CD4-positive, alpha-beta T cell treated with Interleukin-10 for 1 hour (primary cell): Measurements from ENCODE around the gene FXYD6.
"Not testable (repeated sequence)": the region's sequence is repeated elsewhere in the genome, so short reads cannot be mapped to it uniquely, and the experiment has no call there.

Experiments
- DNase-seq: peaks from one replicate; pipeline ENCODE4 v3.0.0-alpha.2; 2020

FXYD6 gene

DNA sequence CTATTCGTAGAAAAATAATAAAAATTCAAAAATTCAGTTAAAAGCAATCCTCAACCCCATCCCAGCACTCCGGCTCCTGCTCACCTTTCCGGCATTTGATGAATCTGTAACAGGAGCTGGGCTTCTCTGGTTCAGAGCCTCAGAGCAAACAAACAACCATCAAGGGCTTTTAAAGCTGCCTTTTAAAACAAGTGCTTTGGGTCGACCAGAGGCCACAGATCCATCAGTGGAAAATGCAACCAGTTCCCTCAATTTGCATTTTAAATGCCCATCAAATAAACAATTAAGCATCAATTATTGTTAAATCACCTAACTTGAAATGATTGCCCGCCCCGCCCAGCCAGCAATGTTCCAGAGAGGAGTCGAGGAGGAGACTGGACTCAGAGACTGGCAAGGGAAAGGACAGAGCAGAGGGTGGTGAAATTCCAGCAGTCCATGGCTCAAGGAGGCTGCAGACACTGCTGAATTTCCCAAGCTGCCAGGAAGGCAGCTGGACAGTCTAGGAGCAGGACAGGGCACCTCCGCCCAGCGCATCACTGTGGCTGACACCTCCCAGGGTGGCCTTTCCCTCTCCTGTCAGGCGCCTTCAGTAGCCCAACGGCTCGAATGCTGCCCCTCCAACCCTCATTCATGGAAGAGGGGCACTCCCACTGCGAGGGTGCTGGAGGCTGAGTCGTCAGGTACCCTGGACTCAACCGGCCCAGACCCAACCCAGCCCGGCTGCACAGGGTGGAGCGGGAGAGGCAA, 7.5 kb downstream of the FXYD6 start:
- no peak for DNase-seq

DNA sequence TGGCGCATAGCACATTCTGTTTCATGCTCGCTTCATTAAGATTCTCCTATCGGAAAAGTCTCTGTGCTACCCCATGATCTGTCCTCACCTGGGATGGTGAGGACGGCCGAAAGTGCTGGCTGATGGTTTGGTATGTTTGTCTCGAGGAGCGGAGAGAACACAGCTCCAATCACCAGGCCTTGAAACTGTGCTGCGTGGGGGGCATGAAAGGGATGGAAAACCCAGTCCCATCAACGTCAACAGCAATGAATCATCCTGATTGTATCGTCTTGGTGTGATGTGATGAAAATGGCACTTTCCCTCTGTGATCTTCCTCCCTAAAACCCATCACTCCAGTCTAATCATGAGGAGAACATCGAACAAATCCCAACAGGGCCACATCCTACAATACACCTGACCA, 8.4 kb downstream of the FXYD6 start:
- no peak for DNase-seq

DNA sequence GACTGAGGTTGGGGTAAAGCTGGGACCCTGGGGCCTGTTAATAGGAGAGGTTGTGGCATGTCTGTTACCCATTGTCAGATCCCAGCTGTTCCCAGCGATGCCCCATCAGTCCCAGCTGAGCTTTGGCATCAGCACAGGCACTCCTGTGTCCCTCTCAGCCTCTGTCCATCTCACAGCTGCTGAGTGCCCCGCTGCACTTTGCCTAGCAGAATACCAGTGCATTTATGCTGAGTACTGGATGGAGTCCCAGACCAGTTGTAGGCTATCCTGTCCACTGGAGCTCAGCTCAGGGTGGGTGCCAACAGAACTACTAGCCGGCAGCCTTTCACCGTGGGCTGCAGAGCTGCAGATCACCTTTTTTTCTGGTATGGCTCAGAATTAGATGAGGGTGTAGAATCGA, 9.9 kb downstream of the FXYD6 start:
- DNase-seq, result no peak

DNA sequence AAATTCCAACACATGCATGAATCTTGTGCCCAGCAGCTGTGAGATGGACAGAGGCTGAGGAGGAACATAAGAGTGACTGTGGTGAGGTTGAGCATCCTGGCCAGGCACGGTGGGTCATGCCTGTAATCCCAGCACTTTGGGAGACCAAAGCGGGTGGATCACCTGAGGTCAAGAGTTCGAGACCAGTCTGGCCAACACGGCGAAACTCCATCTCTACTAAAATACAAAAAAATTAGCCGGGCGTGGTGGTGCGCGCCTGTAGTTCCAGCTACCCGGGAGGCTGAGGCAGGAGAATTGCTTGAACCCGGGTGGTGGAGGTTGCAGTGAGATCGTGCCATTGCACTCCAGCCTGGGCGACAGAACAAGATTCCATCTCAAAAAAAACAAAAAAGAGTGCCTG, 10.9 kb downstream of the FXYD6 start:
- DNase-seq, result not testable (repeated sequence)

- DNase-seq, result no peak
These were observed 13.1 kb downstream of the FXYD6 start for GRCh38 chr11:117863383-117863782.

- DNase-seq, result no peak
These were observed 13.7 kb downstream of the FXYD6 start for GRCh38 chr11:117862753-117863152.

DNA sequence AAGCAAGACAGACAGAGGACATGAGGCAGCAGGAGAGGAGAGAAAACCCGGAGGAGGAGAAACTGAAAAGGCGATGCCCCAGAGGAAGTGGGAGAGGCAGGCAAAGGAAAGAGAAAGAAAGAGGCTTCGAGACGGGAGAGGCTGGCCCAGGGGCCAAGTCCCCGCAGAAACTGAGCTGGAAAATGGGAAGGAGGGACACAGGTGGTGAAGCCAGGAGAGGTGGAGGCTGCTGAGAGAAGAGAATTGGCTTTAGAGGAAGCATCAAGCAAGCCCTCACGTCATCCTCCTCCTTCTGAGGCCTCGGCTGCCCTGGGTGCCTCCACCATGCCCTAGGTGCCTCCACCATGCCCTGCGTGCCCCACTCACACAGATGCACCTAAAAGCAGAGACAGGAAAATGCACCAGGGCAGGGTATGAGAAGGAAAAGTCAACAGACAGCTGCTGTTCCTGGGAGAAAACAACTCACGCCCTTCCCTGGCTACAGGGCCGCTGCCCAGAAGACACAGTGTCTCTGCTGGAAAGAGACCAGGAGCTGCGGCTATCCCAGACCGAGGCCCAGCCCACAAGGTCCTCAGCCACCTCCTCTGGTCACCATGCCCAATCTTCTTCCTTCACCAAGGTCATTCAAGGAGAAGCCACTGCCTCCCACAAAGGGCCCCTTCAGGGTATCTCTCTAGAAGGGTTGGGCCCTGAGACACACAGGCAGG, 14.3 kb downstream of the FXYD6 start:
- no peak for DNase-seq

DNA sequence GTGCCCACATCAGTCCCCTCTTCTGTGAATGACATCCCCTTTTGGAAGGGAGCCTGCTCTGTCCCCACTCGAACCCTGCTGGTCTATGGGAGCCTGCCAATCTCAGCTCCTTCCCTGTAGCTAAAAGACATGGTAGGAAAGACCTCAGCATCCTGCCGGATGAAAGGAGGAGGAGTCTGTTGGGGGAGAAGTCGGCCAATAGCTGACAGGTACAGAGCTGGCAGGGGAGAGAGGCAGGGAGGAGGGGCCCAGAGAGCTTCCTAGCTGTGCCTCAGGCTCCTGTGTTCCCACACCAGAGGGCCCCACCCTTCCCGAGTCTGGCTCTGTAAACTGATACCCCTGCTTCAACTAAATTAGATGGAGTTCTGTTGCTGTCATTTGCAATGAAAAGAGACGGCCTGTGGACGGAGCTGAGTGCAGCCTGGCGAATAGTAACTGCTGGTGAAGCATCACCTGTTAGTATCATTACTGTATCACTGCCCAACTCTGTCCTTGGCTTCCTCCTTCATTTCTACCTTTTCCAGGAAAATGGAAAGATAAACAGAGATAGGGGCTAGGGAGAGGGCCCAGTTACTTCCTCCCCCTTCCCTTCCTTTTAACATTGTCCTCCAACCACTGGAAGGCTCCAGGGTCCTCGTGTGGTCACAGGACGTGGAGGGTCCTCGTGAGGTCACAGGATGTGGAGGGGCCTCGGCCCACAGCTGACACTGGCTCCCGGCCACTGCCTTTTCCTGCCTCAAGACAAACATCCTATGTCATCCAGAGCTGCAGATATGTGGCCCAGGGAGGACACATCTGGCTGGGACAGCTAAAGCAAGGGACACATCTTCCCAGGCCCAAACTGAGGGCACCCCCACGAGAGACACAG, 15.1 kb downstream of the FXYD6 start:
- DNase-seq, result no peak

GRCh38 chr11:117860139-117860538, 16.3 kb downstream of the FXYD6 start:
- DNase-seq, result no peak

GRCh38 chr11:117859488-117860112, 16.9 kb downstream of the FXYD6 start:
- DNase-seq, result no peak

DNA sequence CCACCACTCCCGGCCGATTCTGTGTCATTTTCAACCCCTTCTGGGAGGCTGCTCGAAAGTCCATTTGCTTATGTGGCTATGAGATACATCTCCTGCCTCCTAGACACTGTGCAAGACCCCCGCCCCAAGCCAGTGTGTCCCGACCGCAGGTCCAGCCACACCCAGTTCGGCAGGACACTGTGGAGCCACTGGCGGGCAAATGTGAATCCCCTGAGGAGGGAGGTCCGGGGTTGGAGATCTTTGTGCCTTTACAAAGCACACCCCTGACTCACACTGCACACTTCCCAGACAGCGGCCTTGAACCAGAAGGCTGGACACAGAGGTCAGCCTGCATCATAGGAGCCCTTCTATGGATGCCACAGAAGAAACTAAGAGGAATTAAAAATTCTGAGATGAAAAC, 17.4 kb downstream of the FXYD6 start:
- no peak for DNase-seq

GRCh38 chr11:117857734-117858414, 18.6 kb downstream of the FXYD6 start:
- DNase-seq, result no peak

- DNase-seq, result no peak
These were observed 20.4 kb downstream of the FXYD6 start for GRCh38 chr11:117855912-117856651.

GRCh38 chr11:117855186-117855845, 21.1 kb downstream of the FXYD6 start:
- no peak for DNase-seq

DNA sequence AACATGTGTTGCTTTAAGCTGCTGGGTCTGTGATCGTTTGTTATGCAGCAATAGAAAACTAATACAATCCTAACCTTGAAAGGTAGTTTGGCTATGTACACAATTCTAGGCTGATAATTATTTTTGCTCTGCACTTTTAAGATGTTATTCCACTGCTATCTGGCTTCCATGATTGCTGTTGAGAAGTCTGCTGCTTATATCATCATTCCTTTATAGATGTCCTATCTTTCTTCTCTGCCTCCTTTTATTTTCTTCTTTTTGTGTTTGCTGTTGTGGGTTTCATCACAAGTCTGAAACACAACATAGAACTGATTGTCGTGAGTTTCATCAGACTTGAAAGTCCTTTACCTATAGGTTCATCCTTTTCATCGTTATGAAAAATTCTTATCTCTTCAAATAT, 24.1 kb downstream of the FXYD6 start:
- DNase-seq, result no peak

- DNase-seq, result no peak
These were observed 24.6 kb downstream of the FXYD6 start for GRCh38 chr11:117851852-117852251.

DNA sequence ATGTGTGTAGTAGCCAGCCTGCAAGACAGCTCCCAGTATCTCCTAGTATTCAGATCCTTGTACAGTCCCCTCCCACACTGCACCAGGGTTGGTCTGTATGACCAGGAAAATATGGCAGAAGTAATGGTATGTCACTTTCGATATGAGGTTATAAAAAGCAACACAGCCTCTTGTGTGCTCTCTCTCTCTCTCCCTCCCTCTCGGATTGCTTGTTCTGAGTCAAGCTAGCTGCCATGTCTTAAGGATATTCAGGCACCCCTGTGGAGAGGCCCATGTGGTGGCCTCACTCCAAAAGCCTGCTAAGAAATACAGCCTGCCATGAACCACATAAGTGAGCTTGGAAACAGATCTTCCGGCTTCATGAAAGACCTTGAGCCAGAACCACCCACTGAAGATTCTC, 25.4 kb downstream of the FXYD6 start:
- no peak for DNase-seq

- DNase-seq, result no peak
These were observed 26.6 kb downstream of the FXYD6 start for GRCh38 chr11:117849781-117850414.

DNA sequence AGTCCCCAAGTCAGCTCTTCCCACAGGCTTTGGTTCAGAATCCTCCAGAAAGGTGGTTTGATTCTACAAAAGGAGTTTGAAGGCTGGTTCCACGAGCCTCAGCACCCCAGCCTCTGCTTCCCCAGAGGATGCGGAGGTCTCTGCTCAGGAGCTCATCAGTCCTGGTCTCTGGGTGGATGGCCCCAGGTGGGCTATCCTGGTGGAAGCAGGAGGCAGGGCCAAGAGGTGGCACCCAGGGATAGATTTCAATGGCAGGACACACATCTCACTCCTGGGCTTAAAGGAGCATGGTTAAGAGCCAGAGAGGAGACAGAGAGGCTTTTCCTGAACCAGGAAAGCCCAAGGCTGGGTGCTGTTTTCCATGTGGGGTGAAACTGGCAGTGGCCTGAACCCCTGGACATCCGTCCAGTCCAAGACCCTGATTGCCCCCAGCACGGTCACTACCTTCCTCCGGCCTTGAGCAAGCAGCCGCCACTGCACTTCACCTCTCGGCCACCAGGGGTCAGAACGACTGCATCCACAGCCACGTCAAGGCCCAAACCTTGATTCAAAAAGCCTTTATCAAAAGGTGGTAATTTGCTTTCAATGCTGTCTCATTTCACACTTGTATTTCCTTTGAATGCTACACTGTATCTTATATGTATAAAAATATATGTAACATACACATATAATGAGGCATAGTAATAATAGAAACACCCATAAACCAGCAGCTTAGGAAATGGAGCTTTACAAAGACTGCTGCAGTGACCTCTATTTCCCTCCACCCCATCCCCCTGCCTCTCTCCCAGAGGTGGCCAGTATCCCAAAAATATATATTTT, 32.6 kb downstream of the FXYD6 start:
- peak; percentile 83 for DNase-seq
